Fibroblast of skin of abdomen (primary cell): Measurements from ENCODE around the gene AHSG. TPM values are rescaled to one million over a fixed set of nuclear protein-coding genes. Genes with fewer than 3 reads are reported as not detected.
"Not testable (repeated sequence)": the region's sequence is repeated elsewhere in the genome, so short reads cannot be mapped to it uniquely, and the experiment has no call there.

Experiments
- DNase-seq: peaks from one replicate; pipeline ENCODE4 v3.0.0-alpha.2; 2013
- polyA plus RNA-seq, 2 experiments: library from polyadenylated mRNA; unstranded; fragments of 120-200 nt; gene quantifications; one replicate each; pipeline ENCODE4 v1.2.1, GENCODE V29; 2013; ENCODE audit not compliant: insufficient read length in 2 of 2

The AHSG gene
- polyA plus RNA-seq (2013, experiment 1 of 2; ENCODE audit: insufficient read length) = not detected
- polyA plus RNA-seq (2013, experiment 2 of 2; ENCODE audit: insufficient read length) = not detected

- no peak for DNase-seq
Observed at GRCh38 chr3:186612721-186613636, at the start of gene AHSG. TSS of gene AHSG (plus strand) at chr3:186613060. CDS start at chr3:186613142, 82 bp downstream.

GRCh38 chr3:186564586-186564985 is 48.3 kb upstream of the AHSG start:
- no peak for DNase-seq

- DNase-seq = no peak
Observed at GRCh38 chr3:186566772-186567071, 46.1 kb upstream of the AHSG start.

DNA sequence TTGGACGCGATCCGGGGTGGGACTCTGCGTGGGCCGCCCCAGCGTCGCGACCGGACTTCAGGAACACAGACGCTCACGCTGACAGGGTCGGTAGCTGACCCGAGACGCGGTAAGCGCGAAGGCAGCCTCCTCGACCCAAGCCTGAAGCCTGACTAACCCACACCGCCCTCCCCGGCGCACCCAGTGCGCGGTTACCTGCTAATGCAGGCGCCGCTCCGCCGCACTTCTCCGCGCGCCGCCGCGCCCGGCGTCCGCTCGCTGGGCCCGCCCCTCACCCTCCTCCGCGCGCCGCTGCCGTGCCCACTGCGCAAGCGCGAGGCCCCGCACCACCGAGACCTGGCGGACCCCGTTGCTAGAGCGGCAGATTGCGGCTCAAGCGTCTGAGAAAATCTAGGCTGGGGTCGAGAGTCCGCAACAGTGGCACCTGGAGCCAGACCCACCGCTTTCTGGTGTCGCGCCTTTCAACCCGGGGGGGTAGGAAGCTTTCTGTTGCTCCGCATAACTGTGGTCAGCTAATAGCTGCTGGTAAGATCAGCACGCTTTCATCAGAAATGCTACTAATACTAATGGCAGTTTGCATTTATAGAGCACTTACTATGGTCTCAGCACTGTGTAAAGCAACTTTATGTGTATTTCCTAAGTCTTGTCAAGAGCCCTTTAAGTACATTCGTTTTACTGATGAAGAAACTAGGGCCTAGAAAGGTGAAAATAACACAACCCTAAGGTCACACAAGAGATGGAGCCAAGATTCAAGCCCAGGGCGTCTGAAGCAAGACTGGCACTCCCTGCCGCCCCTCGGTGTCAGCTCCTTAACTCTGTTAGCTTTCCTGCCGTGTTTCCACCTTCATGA is 45.6 kb upstream of the AHSG start, which contains the start of gene TBCCD1:
Gene TBCCD1 (minus strand): TSS at position 268 of the 850 bp plus-strand sequence. CDS start 3,010 bp downstream, outside the sequence.
- peak; percentile 85 for DNase-seq

- not testable (repeated sequence) for DNase-seq
Observed at GRCh38 chr3:186569361-186569760, 43.5 kb upstream of the AHSG start.

DNA sequence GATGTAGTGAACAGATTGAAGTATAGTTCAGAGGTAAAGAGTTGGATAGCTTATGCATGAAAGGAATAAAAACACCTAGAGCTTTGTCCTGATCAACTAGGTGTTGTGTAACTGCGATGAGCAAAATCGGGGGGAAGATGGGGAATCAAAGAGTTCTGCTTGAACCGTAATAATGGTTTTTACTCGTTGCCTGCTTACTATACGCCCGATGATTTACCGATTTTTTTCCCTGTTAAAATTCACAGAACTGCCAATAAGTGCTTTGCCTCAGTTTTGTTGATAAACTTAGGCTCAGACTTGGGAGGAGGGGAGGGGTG is 43.1 kb upstream of the AHSG start:
- no peak for DNase-seq

GRCh38 chr3:186570096-186570940 is 42.5 kb upstream of the AHSG start, which contains the start of gene DNAJB11:
TSS of gene DNAJB11 (plus strand) at chr3:186570720. CDS start at chr3:186570898, 178 bp downstream.
- DNase-seq = peak; percentile 100

DNA sequence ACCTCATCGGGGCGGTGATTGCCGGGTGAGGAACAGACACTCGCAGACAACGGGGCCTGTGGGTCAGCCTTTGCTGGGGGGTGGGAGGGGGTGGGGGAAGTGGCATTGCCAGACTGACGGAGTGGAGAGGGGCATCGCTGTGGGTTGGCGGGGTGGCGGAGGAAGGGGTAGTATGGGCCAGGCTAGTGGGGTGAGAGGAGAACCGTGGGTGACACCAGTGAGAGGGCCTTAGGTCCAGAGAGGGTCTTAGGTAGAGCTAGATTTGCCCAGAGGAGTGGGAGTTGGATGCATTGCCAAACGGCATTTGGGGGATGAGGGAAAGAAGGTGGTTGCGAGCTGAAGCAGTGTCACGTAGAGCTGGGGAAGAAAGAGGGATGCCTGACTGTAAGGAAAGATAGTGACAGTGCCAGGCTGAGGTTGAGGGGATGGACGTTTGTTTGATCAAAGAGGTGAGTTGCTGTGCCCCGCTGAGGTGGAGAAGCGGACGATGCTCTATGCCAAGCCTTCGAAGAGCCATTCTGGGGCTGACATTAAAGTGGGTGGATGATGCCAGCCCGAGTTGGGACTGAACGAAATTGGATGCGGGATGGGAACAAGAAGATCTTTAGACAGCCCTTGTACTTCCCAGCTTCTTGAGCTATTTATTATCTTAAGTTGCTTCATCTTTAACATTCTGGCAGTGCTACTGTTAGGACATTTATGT is 41.8 kb upstream of the AHSG start:
- no peak for DNase-seq

DNA sequence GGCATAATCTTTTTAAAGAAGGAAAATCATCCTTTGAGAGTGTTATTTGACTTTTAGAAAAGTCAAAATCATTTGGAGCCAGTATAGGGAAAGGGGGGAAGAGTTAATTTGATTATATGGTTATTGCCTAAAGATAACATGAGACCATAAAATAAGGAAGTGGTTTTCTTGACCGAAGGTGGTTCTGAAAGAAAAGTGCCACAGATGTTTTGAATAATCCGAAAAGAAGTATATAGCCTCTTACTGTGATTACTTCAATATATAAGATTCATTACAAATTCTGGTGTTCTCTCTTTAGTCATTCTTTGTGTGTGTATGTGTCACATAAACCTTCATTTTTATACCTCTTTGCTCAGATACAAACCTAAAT is 41.2 kb upstream of the AHSG start:
- DNase-seq = no peak

GRCh38 chr3:186577521-186577920 is 35.3 kb upstream of the AHSG start:
- no peak for DNase-seq

DNA sequence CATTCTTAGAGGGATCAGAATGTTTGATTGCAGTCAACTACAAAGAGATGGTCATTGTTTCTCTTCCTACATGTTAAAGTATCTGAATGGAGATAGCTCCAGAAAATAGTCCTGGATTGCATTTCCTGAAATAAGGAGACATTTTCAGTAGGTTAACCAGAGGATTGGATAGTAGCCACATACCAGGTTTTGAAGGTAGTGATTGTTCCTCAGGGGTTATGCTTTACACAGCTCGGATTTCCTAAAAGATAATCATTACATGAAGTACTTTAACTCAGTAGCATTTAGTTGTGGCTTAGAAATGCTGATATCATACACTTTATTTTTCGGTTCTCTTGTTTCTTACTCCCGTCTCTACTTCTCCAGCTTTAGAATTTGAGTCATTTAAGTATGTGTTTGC is 32.1 kb upstream of the AHSG start:
- no peak for DNase-seq

DNA sequence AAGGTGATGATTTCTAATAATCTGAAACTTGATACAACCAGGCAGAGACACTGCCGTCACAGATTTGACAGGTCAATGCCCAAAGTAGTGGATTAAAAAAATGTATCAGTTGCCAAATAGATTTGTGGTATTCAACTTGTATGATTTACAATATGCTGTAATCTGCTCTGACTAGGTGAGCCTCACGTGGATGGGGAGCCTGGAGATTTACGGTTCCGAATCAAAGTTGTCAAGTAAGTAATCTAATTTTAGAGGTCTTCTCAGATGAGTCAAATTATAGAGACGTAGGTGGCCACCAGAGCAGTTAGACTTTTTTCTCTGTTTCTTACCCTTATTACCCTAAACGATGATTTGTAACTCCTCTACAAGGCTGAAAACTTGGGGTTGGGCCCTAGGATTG is 30.3 kb upstream of the AHSG start:
- no peak for DNase-seq

GRCh38 chr3:186583831-186584230 is 29.0 kb upstream of the AHSG start:
- DNase-seq = no peak

- DNase-seq = not testable (repeated sequence)
Observed at GRCh38 chr3:186586245-186586644, 26.6 kb upstream of the AHSG start.

GRCh38 chr3:186587183-186587582 is 25.7 kb upstream of the AHSG start:
- DNase-seq = no peak

- no peak for DNase-seq
Observed at GRCh38 chr3:186588632-186589031, 24.2 kb upstream of the AHSG start.

- DNase-seq = peak; percentile 13
Observed at GRCh38 chr3:186589121-186589520, 23.7 kb upstream of the AHSG start.

DNA sequence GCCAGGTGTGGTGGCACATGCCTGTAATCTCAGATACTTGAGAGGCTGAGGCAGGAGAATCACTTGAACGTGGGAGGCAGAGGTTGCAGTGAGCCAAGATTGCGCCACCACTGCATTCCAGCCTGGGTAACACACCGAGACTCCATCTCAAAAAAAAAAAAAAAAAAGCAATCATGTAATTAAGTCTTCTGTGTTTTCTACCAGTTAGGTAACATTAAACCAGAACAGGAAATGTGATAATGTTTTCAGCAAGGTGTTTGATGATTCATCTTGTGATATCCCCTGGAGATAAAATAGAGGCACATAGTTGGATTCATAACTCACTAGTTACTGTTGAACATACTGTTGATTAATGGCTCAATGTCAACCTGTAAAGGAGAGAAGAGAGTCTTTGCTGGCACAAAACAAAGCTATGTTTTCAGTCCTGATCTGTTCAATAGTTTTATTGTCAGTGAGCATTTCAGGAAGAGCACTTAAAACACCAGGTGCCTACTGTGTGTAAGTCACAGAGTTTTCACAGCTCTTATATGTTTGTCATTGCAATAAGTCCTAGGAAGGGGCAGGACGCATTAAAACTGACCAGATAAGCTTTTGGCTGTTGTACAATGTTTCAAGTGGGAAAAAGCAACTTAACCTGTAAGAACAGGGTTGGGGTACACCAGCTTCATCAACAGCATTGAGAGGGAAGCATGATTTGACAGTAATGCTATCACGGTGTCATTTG is 22.8 kb upstream of the AHSG start:
- no peak for DNase-seq

- no peak for DNase-seq
Observed at GRCh38 chr3:186590580-186591295, 22.1 kb upstream of the AHSG start.

GRCh38 chr3:186592682-186593081 is 20.2 kb upstream of the AHSG start:
- DNase-seq = no peak
